Stomach (tissue), 4 donors: ENCODE measurements around the gene FRMPD2.

ENCODE experiments used
- POLR2A ChIP-seq, 4 donors: fragments of 450-650 bp; IDR thresholded peaks; one replicate each; pipeline ENCODE4 v1.6.1; 2016; ENCODE audit warnings: antibody characterized with exemption in 4 of 4, control low read depth in 2 of 4, mild to moderate bottlenecking in 1 of 4, moderate library complexity in 1 of 4
- POLR2AphosphoS5 ChIP-seq, 3 donors: sonication (generic); formaldehyde crosslinking; IDR thresholded peaks; one replicate each; pipeline ENCODE4 v1.6.1; 2016; ENCODE audit warnings: antibody characterized with exemption in 3 of 3
- TF ChIP-seq, protein P1 (sequence below), 7 experiments: fragments of 450-650 bp in 4 of 7; fragments of 200-600 bp in 3 of 7; sonication (generic) in 3 of 7; IDR thresholded peaks; one replicate each; pipeline ENCODE4 v1.5.1; 2016 to 2019; ENCODE audit warnings: antibody characterized with exemption in 7 of 7, control low read depth in 2 of 7, mild to moderate bottlenecking in 1 of 7

DNA sequence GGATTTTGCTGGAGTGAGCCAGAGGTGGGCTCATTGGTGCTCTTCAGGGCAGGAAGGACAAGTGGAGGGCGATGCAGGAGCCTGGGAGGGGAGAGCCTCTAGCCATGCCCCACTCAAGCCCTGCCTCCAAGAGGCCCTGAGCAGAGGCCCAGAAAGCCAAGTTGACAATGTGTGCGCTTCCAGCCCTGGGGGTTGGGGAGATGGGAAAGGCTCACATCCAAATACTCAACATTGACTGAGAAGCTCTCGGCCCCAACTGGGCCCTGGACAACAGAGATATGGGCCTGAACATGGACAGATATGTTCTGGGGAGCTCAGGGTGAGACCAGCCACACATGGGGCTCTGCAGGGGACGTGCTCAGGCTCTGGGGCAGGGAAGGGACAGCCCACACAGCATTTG is 39.0 kb downstream of the FRMPD2 start:
- TF ChIP-seq, protein P1, sequence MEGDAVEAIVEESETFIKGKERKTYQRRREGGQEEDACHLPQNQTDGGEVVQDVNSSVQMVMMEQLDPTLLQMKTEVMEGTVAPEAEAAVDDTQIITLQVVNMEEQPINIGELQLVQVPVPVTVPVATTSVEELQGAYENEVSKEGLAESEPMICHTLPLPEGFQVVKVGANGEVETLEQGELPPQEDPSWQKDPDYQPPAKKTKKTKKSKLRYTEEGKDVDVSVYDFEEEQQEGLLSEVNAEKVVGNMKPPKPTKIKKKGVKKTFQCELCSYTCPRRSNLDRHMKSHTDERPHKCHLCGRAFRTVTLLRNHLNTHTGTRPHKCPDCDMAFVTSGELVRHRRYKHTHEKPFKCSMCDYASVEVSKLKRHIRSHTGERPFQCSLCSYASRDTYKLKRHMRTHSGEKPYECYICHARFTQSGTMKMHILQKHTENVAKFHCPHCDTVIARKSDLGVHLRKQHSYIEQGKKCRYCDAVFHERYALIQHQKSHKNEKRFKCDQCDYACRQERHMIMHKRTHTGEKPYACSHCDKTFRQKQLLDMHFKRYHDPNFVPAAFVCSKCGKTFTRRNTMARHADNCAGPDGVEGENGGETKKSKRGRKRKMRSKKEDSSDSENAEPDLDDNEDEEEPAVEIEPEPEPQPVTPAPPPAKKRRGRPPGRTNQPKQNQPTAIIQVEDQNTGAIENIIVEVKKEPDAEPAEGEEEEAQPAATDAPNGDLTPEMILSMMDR (IDR thresholded peaks at IDR 0.05) = no peak
- no peak for TF ChIP-seq POLR2A (IDR thresholded peaks at IDR 0.05)
- TF ChIP-seq POLR2AphosphoS5 (IDR thresholded peaks at IDR 0.05) = no peak
